Activated naive CD8-positive, alpha-beta T cell treated with anti-CD3 and anti-CD28 coated beads, Interleukin-2, amount 10 ng/mL, durations not matched to agents 7 days and 5 days (primary cell): Measurements from ENCODE around the gene USP3. TPM values are rescaled to one million over a fixed set of nuclear protein-coding genes. Genes with fewer than 3 reads are reported as not detected.
"Not testable (repeated sequence)": the region's sequence is repeated elsewhere in the genome, so short reads cannot be mapped to it uniquely, and the experiment has no call there.

Source experiments
- ATAC-seq: fragments of 150-1000 bp; cut with Tn5 transposase; one replicate; pipeline ENCODE4 v1.10.0; 2021; ENCODE audit warnings: low read depth, moderate library complexity
- POLR2A ChIA-PET: fragments of 350-600 bp; sonication (Branson Sonifier 250); formaldehyde crosslinking; loops from one replicate; lab custom pipeline; 2021; ENCODE audit warnings: antibody characterized with exemption; lab: Charles Lee
- DNase-seq: peaks from one replicate; pipeline ENCODE4 v3.0.0; 2021
- H3K27ac Mint-ChIP-seq: one replicate; pipeline ENCODE4 v1.8.0; 2022; ENCODE audit warnings: mild to moderate bottlenecking, mixed read lengths
- H3K27me3 Mint-ChIP-seq: one replicate; pipeline ENCODE4 v1.8.0; 2022; ENCODE audit warnings: mild to moderate bottlenecking, moderate library complexity, mixed read lengths
- H3K36me3 Mint-ChIP-seq: one replicate; pipeline ENCODE4 v1.8.0; 2021; ENCODE audit warnings: mild to moderate bottlenecking, mixed read lengths
- H3K4me1 Mint-ChIP-seq: one replicate; pipeline ENCODE4 v1.8.0; 2021; ENCODE audit warnings: mixed read lengths
- H3K4me3 Mint-ChIP-seq: one replicate; pipeline ENCODE4 v1.8.0; 2022; ENCODE audit warnings: mild to moderate bottlenecking, moderate library complexity, mixed read lengths
- H3K9me3 Mint-ChIP-seq: one replicate; pipeline ENCODE4 v1.8.0; 2021; ENCODE audit warnings: mixed read lengths
- total RNA-seq, 2 experiments: library from RNA; stranded (reverse); gene quantifications; one replicate each; pipeline ENCODE4 v1.2.3, GENCODE V29; 2021

Gene USP3
- total RNA-seq, 2 experiments from 2014 or later = 75.6 to 83.1 TPM

DNA sequence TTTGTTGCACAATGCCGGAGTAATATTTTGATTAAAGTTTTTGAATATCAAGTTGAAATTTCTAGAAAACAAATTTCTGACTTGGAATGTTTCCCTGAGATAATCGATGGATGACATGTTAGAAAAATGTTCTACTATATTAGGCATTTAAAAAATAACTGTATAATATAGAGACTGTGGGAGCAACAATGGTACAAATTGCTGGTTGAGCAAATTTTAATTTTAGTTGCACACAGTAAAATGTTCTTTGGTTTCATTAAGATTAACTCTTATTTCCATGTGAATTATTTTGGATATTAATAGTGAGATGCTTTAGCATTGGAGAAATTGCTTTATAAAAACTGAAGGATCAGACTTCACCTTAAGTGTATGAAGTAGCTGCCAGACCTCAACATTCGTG lies 9.3 kb downstream of the USP3 start:
- no peaks in the 10 kb centered on the region for H3K27me3 Mint-ChIP-seq
- H3K27ac Mint-ChIP-seq = no peak overlapping the region
- no peak overlapping the region for H3K4me3 Mint-ChIP-seq
- peaks cover 2% of the 10 kb centered on the region for H3K36me3 Mint-ChIP-seq
- peaks cover 57% of the 10 kb centered on the region for H3K4me1 Mint-ChIP-seq
- ATAC-seq = no peak
- no peaks in the 10 kb centered on the region for H3K9me3 Mint-ChIP-seq
- DNase-seq = no peak
- POLR2A ChIA-PET = interaction anchor here (1.4 to 2.8 kb wide), 2 partner anchors 9 to 11 kb away, joined by 3 to 12 read pairs; partner anchors contain the start of gene USP3

DNA sequence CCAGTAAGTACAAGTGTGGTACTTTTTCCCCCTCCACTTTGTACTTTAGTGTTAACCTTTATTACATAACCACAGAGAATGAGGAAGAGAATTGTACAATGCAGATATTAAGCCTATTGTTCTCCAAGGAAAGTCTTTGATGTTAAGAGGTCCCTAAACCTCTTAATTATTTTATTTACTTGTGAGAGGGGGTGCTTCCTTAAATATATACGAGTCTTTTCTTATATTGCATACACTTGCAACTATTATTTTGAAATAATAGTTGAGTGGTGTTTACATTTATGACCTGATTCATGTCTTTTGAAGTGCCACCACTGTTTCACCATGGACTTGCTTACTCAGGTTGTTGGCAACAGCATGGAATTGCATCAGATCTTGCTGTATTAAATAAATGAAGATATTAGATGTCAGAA lies 10.1 kb downstream of the USP3 start:
- no peak for DNase-seq
- POLR2A ChIA-PET = interaction anchor here (1.4 to 2.8 kb wide), 2 partner anchors 9 to 12 kb away, joined by 3 to 12 read pairs; partner anchors contain the start of gene USP3
- ATAC-seq = no peak
- H3K36me3 Mint-ChIP-seq = peaks cover 4% of the 10 kb centered on the region
- no peak overlapping the region for H3K4me3 Mint-ChIP-seq
- H3K9me3 Mint-ChIP-seq = no peaks in the 10 kb centered on the region
- H3K4me1 Mint-ChIP-seq = peaks cover 55% of the 10 kb centered on the region
- H3K27ac Mint-ChIP-seq = no peak overlapping the region
- no peaks in the 10 kb centered on the region for H3K27me3 Mint-ChIP-seq

DNA sequence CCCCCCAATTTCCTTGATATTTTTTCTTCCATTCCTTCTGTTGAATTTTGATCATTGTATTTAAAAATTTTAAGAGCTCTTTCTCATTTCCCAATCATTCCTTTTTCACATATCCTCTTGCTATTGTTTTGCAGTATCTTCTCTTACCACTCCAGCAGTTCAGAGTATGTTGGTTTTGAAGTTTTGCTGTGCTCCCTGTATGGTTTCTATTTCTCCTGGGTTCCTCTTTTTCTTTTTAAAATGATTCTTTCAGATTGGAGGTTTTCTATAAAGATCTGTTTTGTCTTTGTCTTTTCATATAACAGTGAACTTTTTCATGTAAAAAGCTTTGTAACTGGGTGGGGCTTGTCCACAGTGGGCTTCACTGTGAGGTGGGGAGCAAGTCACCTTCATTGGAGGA lies 12.8 kb downstream of the USP3 start:
- no peak overlapping the region for H3K27ac Mint-ChIP-seq
- H3K4me3 Mint-ChIP-seq = no peak overlapping the region
- H3K36me3 Mint-ChIP-seq = peaks cover 4% of the 10 kb centered on the region
- POLR2A ChIA-PET = interaction anchor here (1.0 kb wide), 1 partner anchor 12 kb away, joined by 4 read pairs; no protein-coding TSS in a partner anchor
- no peaks in the 10 kb centered on the region for H3K27me3 Mint-ChIP-seq
- no peaks in the 10 kb centered on the region for H3K9me3 Mint-ChIP-seq
- DNase-seq = no peak
- ATAC-seq = no peak
- H3K4me1 Mint-ChIP-seq = peaks cover 37% of the 10 kb centered on the region

DNA sequence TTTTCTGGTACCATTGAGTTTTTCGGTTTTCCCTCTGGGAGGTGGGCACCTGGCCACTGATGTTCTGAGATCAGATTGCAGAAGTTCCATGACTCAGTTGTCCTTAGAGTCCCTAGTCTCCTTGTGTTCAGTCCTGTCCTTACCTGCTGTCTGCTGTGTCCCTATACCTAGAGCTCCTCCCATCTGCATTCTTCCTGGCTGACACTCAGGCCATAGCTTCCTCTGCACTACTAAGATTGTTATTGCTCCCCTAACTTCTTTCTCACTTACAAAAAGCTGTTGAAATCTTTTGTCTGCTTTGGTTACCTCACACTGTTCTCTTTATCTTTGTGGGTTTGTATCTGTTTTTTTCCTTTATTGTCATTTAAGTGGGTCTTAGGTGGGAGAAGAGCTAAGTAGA lies 13.2 kb downstream of the USP3 start:
- ATAC-seq (peak; percentile 74), DNase-seq (no peak)
- peak overlapping the region; percentile 46 for H3K27ac Mint-ChIP-seq
- H3K27me3 Mint-ChIP-seq = no peaks in the 10 kb centered on the region
- peaks cover 34% of the 10 kb centered on the region for H3K4me1 Mint-ChIP-seq
- H3K36me3 Mint-ChIP-seq = peaks cover 5% of the 10 kb centered on the region
- POLR2A ChIA-PET = interaction anchor here (1.0 kb wide), 1 partner anchor 12 kb away, joined by 4 read pairs; no protein-coding TSS in a partner anchor
- no peaks in the 10 kb centered on the region for H3K9me3 Mint-ChIP-seq
- peak overlapping the region; percentile 15 for H3K4me3 Mint-ChIP-seq

DNA sequence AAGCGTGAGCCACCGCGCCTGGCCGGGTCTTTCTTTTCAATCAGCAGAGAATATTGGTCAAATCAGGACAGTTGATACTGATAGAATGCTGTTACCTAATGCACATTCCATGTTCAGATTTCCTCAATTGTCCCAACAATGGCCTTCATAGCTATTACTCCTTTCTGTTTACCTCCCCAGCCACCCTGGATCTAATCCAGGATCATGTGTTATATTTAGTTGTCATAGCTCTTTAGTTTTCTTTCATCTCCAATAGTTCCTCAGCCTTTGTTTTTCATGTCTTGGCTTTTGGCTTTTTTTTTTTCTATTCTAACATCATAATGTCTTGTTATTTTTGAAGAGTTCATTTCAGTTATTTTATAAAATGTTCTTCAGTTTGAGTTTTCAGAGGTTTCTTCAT lies 14.6 kb downstream of the USP3 start:
- DNase-seq = no peak
- Mint-ChIP-seq H3K27me3 (no peaks in the 10 kb centered on the region), H3K4me3 (no peak overlapping the region), H3K36me3 (peaks cover 5% of the 10 kb centered on the region), H3K27ac (no peak overlapping the region), H3K9me3 (no peaks in the 10 kb centered on the region), H3K4me1 (peaks cover 39% of the 10 kb centered on the region)
- no peak for ATAC-seq
- POLR2A ChIA-PET = no interaction called here

DNA sequence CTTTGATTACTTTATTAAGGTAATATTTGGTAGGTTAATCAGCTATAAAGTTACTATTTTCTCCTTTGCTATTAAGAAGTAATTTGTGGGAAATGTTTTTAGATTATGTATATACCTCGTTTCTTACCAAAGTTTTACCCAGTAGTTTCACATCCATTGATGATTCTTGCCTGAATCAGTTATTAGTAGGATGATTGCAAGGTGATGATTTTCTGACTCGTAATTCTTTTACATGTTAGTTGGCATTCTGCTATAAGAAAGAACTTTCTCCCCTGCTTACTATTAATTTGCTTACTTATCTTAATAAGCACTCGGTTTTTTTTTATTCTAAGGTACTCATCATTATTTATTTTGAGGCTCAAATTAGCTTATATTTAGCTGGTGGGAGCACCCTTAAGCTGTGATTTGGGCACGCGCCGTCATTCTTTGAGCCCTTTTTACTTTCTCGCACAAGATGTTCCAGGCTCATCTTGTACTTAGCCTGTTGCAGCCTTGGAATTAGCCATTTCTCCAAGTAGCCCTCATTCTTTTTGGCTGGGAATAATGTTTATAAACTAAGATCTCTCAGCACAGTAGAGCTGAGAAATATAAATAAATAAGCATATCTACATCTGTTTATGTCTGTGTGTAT lies 15.3 kb downstream of the USP3 start:
- H3K27me3 Mint-ChIP-seq = no peaks in the 10 kb centered on the region
- no peak overlapping the region for H3K27ac Mint-ChIP-seq
- H3K4me1 Mint-ChIP-seq = peaks cover 39% of the 10 kb centered on the region
- DNase-seq (no peak), ATAC-seq (no peak)
- POLR2A ChIA-PET = interaction anchor here (0.7 kb wide), 1 partner anchor 105 kb away, joined by 3 read pairs; no protein-coding TSS in a partner anchor
- H3K36me3 Mint-ChIP-seq = peaks cover 10% of the 10 kb centered on the region
- no peak overlapping the region for H3K4me3 Mint-ChIP-seq
- H3K9me3 Mint-ChIP-seq = no peaks in the 10 kb centered on the region

DNA sequence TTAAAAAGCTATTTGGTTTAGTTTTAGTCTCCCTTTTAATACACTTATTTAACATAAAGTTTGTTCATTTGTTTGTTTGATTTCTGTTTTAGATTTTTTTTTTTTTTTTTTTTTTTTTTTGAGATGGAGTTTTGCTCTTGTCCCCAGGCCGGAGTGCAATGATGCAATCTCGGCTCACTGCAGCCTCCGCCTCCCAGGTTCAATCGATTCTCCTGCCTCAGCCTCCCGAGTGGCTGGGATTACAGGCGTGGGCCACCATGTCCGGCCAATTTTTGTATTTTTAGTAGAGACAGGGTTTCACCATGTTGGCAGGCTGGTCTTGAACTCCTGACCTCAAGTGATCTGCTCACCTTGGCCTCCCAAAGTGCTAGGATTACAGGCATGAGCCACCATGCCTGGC lies 16.1 kb downstream of the USP3 start:
- ATAC-seq, DNase-seq, H3K9me3 Mint-ChIP-seq, H3K4me3 Mint-ChIP-seq, H3K27ac Mint-ChIP-seq, H3K27me3 Mint-ChIP-seq: not testable (repeated sequence)
- Mint-ChIP-seq H3K4me1 (peaks cover 40% of the 10 kb centered on the region), H3K36me3 (peaks cover 14% of the 10 kb centered on the region)
- POLR2A ChIA-PET = interaction anchor here (0.7 to 1.0 kb wide), 2 partner anchors 25 to 106 kb away, joined by 3 to 4 read pairs; no protein-coding TSS in a partner anchor

DNA sequence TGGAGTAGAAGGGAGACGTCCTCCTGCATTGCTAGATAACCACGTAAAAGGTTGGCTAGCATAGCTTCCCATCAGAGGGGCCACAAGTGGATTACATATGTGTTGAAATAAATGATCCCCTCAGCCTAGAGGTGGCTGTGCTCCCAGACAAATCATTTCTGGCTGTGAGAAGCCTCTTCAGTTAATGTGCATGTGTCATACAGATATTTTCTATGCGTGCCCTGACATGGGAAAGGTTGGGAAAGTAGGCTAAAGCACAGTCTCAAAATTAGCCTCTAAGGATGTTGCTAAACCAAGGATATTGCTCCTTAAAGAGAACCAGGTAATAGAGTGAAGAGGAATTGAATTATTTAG lies 17.8 kb downstream of the USP3 start:
- Mint-ChIP-seq H3K4me3 (no peak overlapping the region), H3K36me3 (peaks cover 15% of the 10 kb centered on the region), H3K27ac (no peak overlapping the region), H3K9me3 (peaks cover 2% of the 10 kb centered on the region), H3K4me1 (peaks cover 32% of the 10 kb centered on the region), H3K27me3 (no peaks in the 10 kb centered on the region)
- no peak for ATAC-seq
- no peak for DNase-seq
- POLR2A ChIA-PET = no interaction called here

DNA sequence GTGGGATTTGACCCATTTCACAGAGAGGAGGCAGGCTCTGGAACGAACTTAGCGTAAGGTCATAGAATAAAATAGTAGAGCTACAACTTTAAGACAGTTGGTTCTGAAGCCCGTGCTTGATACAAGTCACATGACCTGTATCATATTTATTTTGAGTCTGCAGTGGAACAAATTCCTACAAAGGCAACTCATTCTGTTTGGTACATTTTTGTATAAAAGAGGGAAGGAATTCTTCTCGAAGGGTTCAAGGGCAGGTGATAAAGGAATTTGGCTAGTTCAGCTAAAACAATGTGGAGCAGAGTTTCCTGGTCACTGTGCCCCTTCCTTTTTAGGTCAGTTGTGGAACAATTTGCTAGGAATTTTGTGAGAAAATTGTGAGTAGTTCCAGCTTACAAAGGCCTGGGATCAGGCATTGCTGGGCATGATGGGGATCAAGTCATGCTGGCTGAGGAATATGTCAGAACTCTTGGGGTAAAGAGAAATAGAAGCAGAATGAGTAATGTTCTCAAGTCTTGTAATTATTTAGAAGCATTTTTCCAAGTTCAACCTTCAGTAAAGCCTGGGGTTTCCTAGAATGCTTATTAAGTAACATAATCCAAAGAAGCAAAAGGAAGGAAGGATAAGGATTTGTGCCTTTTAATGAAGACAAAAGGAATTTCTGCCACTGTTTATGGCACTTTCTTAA lies 19.1 kb downstream of the USP3 start:
- POLR2A ChIA-PET = no interaction called here
- DNase-seq (no peak), ATAC-seq (no peak)
- Mint-ChIP-seq H3K4me1 (peaks cover 28% of the 10 kb centered on the region), H3K4me3 (no peak overlapping the region), H3K27me3 (no peaks in the 10 kb centered on the region), H3K36me3 (peaks cover 22% of the 10 kb centered on the region), H3K27ac (no peak overlapping the region), H3K9me3 (peaks cover 2% of the 10 kb centered on the region)

DNA sequence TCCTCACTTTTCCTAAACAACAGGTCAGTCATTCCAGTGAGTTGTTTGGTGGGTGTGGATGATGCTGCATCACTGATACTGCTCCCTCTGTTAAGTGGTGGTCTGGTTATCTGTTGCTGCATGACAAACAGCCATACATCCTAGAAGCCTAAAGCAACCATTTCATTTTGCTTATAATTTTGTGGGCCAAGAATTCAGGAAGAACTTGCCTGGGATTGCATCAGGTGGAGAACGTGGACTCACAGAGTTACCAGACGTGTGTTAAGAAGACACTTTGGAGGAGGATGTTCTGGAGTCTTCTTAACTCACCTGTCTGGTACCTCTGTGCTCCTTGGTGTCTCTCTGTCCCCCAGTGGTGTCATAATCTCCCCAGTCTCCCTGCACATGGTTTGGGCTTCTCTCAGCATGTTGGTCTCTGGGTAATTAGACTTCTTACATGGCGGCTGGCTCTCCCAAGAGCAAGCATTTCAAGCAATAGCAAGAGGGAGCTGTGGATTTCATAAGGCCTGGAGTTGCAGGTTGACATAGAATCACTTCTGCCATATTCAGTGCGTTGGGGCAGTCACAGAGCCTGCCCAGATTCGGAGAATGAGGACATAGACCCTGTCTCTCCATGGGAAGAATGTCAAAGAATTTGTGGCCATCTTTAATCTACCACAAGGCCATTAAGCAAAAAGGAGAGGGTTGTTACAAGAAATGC lies 20.1 kb downstream of the USP3 start:
- Mint-ChIP-seq H3K4me1 (peaks cover 30% of the 10 kb centered on the region), H3K36me3 (peaks cover 22% of the 10 kb centered on the region), H3K27me3 (no peaks in the 10 kb centered on the region), H3K9me3 (peaks cover 2% of the 10 kb centered on the region), H3K4me3 (no peak overlapping the region), H3K27ac (no peak overlapping the region)
- POLR2A ChIA-PET = no interaction called here
- DNase-seq = no peak
- ATAC-seq = no peak

DNA sequence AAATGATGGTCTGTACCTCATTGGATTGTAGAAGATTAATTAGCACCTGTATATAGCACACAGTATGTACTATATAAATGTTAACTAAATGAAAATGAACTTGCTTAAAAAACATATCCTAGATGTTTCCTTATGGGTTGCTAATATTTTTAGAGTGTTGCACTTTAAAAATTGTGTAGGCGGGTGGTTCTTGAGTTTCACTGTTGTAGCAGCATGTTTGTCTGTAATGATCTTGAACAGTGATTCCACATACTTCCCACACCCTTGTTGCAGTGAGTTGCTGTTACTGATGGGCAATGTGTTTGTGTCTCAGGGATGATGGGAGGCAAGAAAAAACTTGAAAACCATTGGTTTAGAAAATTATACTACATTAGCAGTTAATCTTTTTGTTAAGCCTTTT lies 22.0 kb downstream of the USP3 start:
- H3K36me3 Mint-ChIP-seq = peaks cover 30% of the 10 kb centered on the region
- no peaks in the 10 kb centered on the region for H3K27me3 Mint-ChIP-seq
- no peak overlapping the region for H3K27ac Mint-ChIP-seq
- DNase-seq = no peak
- H3K4me1 Mint-ChIP-seq = peaks cover 40% of the 10 kb centered on the region
- no peak for ATAC-seq
- peaks cover 2% of the 10 kb centered on the region for H3K9me3 Mint-ChIP-seq
- POLR2A ChIA-PET = no interaction called here
- no peak overlapping the region for H3K4me3 Mint-ChIP-seq

DNA sequence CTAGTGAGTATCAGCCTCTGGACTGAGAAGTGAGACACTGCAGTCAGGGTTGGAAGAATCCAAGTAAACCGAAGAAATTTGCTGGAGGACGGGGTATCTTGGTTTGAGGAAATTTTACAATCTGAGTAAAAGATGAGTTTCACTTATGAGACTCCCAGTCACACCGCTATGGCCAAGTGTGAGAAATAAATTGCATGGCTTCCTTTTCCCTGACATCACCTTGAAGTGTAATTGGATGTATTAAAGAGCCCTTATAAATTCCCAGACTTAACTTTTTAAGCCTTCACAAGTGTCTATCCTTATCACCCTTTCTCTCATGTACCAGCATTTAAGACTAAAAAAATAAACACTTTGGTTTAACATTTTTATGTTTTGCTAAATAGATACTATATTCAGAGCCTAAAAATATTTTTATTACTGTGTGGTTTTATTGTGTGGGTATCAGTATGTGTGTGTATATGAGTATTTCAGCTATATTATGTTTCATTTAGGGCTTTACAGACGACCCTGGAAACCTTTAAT lies 23.8 kb downstream of the USP3 start:
- POLR2A ChIA-PET = no interaction called here
- H3K4me1 Mint-ChIP-seq = peaks cover 39% of the 10 kb centered on the region

DNA sequence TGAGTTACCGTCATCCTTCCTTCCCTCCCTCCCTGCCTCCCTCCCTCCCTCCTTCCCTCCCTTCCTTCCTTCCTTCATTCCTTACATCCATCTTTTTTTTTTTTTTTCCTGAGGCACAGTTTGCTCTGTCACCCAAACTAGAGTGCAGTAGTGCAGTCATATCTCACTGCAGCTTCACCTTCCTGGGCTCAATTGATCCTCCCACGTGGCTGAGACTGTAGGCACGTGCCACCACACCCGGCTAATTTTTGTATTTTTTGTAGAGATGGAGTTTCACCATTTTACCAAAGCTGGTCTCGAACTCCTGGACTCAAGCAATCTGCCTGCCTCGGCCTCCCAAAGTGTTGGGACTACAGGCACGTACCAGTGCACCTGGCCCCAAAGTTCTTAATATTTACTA lies 25.8 kb downstream of the USP3 start:
- POLR2A ChIA-PET = no interaction called here
- Mint-ChIP-seq H3K27ac (no peak overlapping the region), H3K9me3 (peaks cover 2% of the 10 kb centered on the region), H3K36me3 (peaks cover 22% of the 10 kb centered on the region), H3K4me1 (peaks cover 30% of the 10 kb centered on the region), H3K4me3 (peak overlapping the region; percentile 47), H3K27me3 (no peaks in the 10 kb centered on the region)
- no peak for DNase-seq
- ATAC-seq = no peak

More for the DNA sequence above, 23.8 kb downstream of the USP3 start:
- DNase-seq (no peak), ATAC-seq (no peak)
- peaks cover 29% of the 10 kb centered on the region for H3K36me3 Mint-ChIP-seq
- no peak overlapping the region for H3K27ac Mint-ChIP-seq
- H3K9me3 Mint-ChIP-seq = peaks cover 2% of the 10 kb centered on the region
- H3K4me3 Mint-ChIP-seq = no peak overlapping the region
- no peaks in the 10 kb centered on the region for H3K27me3 Mint-ChIP-seq
